Mucosa of gallbladder (tissue), 1 donor: ENCODE data around the gene SKAP2. TPM values are rescaled to one million over a fixed set of nuclear protein-coding genes. Genes with fewer than 3 reads are reported as not detected.

Experiments
- DNase-seq: peaks from one replicate; pipeline ENCODE4 v3.0.0-alpha.2; 2020; ENCODE audit warnings: low spot score
- total RNA-seq: library from RNA; stranded (reverse); gene quantifications from one replicate; pipeline ENCODE4 v1.2.1, GENCODE V29; 2021
- donor health status: DM: no; HTN: no; CAD: no.

The SKAP2 gene
- total RNA-seq, 1 donor from 2014 or later, result 13.6 TPM

GRCh38 chr7:26696161-26696560, 168.2 kb downstream of the SKAP2 start:
- DNase-seq, result no peak

GRCh38 chr7:26694713-26695112, 169.7 kb downstream of the SKAP2 start:
- no peak for DNase-seq

- no peak for DNase-seq
These were observed 170.2 kb downstream of the SKAP2 start for GRCh38 chr7:26694141-26694540.

- DNase-seq, result no peak
These were observed 172.5 kb downstream of the SKAP2 start for GRCh38 chr7:26691886-26692285.

GRCh38 chr7:26691406-26691805, 173.0 kb downstream of the SKAP2 start:
- DNase-seq, result no peak

- no peak for DNase-seq
These were observed 174.1 kb downstream of the SKAP2 start for GRCh38 chr7:26690135-26690805.

GRCh38 chr7:26688936-26689506, 175.4 kb downstream of the SKAP2 start:
- no peak for DNase-seq

GRCh38 chr7:26688388-26688787, 176.0 kb downstream of the SKAP2 start:
- DNase-seq, result no peak

GRCh38 chr7:26687032-26687431, 177.4 kb downstream of the SKAP2 start:
- no peak for DNase-seq

- DNase-seq, result no peak
These were observed 177.9 kb downstream of the SKAP2 start for GRCh38 chr7:26686448-26686981.

- DNase-seq, result no peak
These were observed 178.8 kb downstream of the SKAP2 start for GRCh38 chr7:26685606-26686005.

- no peak for DNase-seq
These were observed 179.9 kb downstream of the SKAP2 start for GRCh38 chr7:26684447-26684846.

- no peak for DNase-seq
These were observed 181.1 kb downstream of the SKAP2 start for GRCh38 chr7:26683277-26683676.

- no peak for DNase-seq
These were observed 182.5 kb downstream of the SKAP2 start for GRCh38 chr7:26681819-26682418.

GRCh38 chr7:26680587-26680986, 183.8 kb downstream of the SKAP2 start:
- no peak for DNase-seq

- DNase-seq, result no peak
These were observed 189.1 kb downstream of the SKAP2 start for GRCh38 chr7:26675143-26675887.

GRCh38 chr7:26673858-26674257, 190.5 kb downstream of the SKAP2 start:
- DNase-seq, result no peak

GRCh38 chr7:26673271-26673670, 191.1 kb downstream of the SKAP2 start:
- DNase-seq, result no peak

- no peak for DNase-seq
These were observed 193.5 kb downstream of the SKAP2 start for GRCh38 chr7:26670841-26671240.

- no peak for DNase-seq
These were observed 194.1 kb downstream of the SKAP2 start for GRCh38 chr7:26670290-26670689.

- no peak for DNase-seq
These were observed 195.6 kb downstream of the SKAP2 start for GRCh38 chr7:26668821-26669220.

- peak; percentile 76 for DNase-seq
These were observed 196.8 kb downstream of the SKAP2 start for GRCh38 chr7:26667514-26668133.
